Testis (tissue), 3 donors: ENCODE results near the gene PPCS. TPM values are rescaled to one million over a fixed set of nuclear protein-coding genes. Genes with fewer than 3 reads are reported as not detected.

ENCODE experiments used
- DNase-seq: peaks from one replicate; pipeline ENCODE4 v3.0.0-alpha.2; 2019
- H3K27ac ChIP-seq, 2 donors: fragments of 200-600 bp; sonication (generic); one replicate each; pipeline ENCODE4 v1.5.1; 2019
- H3K27me3 ChIP-seq: fragments of 200-600 bp; sonication (generic); one replicate; pipeline ENCODE4 v1.5.1; 2019
- H3K36me3 ChIP-seq: fragments of 200-600 bp; sonication (generic); one replicate; pipeline ENCODE4 v1.5.1; 2017; ENCODE audit warnings: low read depth; ENCODE audit errors: missing control alignments
- H3K4me1 ChIP-seq: fragments of 200-600 bp; sonication (generic); one replicate; pipeline ENCODE4 v1.5.1; 2019
- H3K4me3 ChIP-seq, 2 donors: fragments of 200-600 bp; sonication (generic); one replicate each; pipeline ENCODE4 v1.5.1; 2017 to 2019
- H3K9me3 ChIP-seq: fragments of 200-600 bp; sonication (generic); one replicate; pipeline ENCODE4 v1.5.1; 2017
- POLR2A ChIP-seq: fragments of 450-650 bp; IDR thresholded peaks from one replicate; pipeline ENCODE4 v1.6.1; 2017; ENCODE audit warnings: antibody characterized with exemption, mild to moderate bottlenecking, moderate library complexity
- WGBS, 2 donors: methylation state at CpG; one replicate each; pipeline ENCODE4 v1.1.5; 2018; 5-methylcytosine and 5-hydroxymethylcytosine counted together
- intact Hi-C: fragments of 100-400 bp; cut with DNase I; formaldehyde crosslinking; loops from one replicate; pipeline ENCODE4 v1.15.1; 2023; ENCODE audit warnings: low total_unique reads
- polyA plus RNA-seq: library from polyadenylated mRNA; stranded (reverse); fragments of 350-450 nt; fragmentation: Illumina TruSeq; extraction: RNeasy Lipid Tissue Mini Kit (QIAGEN cat#74804); gene quantifications from one replicate; pipeline ENCODE4 v1.2.3, GENCODE V29; 2014; ENCODE audit warnings: low read depth, low replicate concordance; ENCODE audit not compliant: insufficient read depth
- total RNA-seq, 2 donors: library from RNA; depleted of rRNA; stranded (reverse); fragments of >200 nt; gene quantifications; one replicate each; pipeline ENCODE4 v1.2.3, GENCODE V29; 2016
- TF ChIP-seq, protein P1 (sequence below), 3 experiments: fragments of 450-650 bp in 2 of 3; fragments of 200-600 bp in 1 of 3; sonication (generic) in 1 of 3; IDR thresholded peaks; one replicate each; pipeline ENCODE4 v1.5.1; 2016 to 2019; ENCODE audit warnings: antibody characterized with exemption in 3 of 3, mild to moderate bottlenecking in 2 of 3, moderate library complexity in 1 of 3

Gene PPCS
- total and polyA plus RNA-seq, 3 donors from 2014 or later = 44.9 to 72.9 (median 56.7) TPM

DNA sequence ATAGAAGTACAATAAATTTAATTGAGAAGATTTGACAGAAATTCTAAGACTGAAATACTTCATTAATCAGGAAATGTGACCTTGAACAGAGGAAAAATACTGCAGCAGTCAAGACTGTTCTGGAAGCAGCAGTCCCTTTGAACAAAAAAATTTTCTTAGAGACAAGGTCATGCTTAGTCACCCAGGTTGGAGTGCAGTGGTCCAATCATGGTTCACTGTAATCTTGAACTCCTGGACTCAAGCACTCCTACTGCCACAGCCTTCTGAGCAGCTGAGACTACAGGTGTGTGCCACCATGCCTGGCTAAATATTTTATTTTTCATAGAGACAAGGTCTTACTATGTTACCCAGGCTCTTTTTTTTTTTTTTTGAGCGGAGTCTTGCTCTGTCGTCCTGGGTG lies 4.9 kb downstream of the PPCS start:
- Histone ChIP-seq H3K36me3 (no peaks in the 10 kb centered on the region), H3K27me3 (no peaks in the 10 kb centered on the region), H3K27ac (no peak overlapping the region), H3K4me1 (peaks cover 8% of the 10 kb centered on the region), H3K9me3 (no peaks in the 10 kb centered on the region), H3K4me3 (no peak overlapping the region)
- 75 to 86% methylated on average over 2 of the region's 2 CpGs for WGBS, 2 donors
- intact Hi-C loops = no loop called here
- TF ChIP-seq POLR2A = no peak
- TF ChIP-seq, protein P1, sequence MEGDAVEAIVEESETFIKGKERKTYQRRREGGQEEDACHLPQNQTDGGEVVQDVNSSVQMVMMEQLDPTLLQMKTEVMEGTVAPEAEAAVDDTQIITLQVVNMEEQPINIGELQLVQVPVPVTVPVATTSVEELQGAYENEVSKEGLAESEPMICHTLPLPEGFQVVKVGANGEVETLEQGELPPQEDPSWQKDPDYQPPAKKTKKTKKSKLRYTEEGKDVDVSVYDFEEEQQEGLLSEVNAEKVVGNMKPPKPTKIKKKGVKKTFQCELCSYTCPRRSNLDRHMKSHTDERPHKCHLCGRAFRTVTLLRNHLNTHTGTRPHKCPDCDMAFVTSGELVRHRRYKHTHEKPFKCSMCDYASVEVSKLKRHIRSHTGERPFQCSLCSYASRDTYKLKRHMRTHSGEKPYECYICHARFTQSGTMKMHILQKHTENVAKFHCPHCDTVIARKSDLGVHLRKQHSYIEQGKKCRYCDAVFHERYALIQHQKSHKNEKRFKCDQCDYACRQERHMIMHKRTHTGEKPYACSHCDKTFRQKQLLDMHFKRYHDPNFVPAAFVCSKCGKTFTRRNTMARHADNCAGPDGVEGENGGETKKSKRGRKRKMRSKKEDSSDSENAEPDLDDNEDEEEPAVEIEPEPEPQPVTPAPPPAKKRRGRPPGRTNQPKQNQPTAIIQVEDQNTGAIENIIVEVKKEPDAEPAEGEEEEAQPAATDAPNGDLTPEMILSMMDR (IDR thresholded peaks at IDR 0.05) = no peak
- no peak for DNase-seq

DNA sequence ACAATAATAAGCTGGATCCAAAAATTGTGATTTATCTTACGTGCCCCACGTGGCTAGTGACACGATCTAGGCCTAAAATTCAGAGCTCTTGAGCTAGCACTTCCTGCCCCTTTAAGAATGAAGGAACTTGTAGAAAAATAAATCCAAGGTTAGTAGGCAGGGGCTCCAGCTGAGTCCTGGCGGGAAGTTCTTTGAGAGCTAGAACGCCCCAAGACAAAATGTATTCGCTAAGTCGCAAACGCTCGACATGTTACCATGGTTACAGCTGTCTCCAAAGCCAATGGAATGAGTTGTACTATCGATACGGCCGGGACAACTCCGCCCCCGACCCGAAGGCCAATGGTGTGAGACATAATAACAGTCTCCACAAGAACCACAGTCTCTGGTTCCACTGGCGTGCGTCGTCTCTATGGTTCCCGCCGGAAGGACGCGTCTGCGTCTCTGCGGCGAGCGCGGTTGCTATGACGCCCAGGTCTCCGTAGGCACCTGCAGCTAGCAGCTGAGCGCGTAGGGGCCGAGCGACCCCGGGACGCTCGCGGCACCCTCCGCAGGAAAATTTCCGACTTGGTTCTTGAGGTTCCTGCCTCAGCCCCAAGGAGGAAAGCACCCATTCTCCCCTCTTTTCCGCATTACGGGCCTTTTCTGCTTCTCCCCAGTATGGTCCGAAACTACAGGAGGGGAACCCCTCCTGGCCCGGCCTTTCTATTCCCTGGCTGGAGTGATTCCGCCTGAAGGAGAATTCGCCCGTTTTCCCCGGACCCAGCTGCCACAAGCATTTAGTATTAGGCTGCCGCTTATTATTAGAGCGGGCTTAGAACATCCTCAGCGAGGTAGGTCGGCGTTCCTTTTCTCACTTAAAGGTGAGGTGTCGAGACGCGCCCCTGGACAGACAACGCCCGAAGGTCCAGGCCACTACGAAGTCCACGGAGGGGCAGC lies 6.8 kb downstream of the PPCS start, which contains the start of gene CCDC30:
Gene CCDC30, plus strand, starts transcription at position 459 of the 936 bp plus-strand sequence. CDS start 17,266 bp downstream, outside the sequence.
- Histone ChIP-seq H3K9me3 (no peaks in the 10 kb centered on the region), H3K27ac (peak within 1 kb of the TSS in 1 of 2 donors; percentile 16), H3K4me1 (peaks cover 4% of the 10 kb centered on the region), H3K27me3 (no peaks in the 10 kb centered on the region), H3K4me3 (peak within 1 kb of the TSS; percentile 69 to 72), H3K36me3 (no peaks in the 10 kb centered on the region)
- 0 to 1% methylated on average over 51 to 57 of the region's 59 CpGs for WGBS, 2 donors
- intact Hi-C loops = no loop called here
- TF ChIP-seq POLR2A = no peak
- TF ChIP-seq, protein P1 (IDR thresholded peaks at IDR 0.05) = no peak
- peak; percentile 99 for DNase-seq

DNA sequence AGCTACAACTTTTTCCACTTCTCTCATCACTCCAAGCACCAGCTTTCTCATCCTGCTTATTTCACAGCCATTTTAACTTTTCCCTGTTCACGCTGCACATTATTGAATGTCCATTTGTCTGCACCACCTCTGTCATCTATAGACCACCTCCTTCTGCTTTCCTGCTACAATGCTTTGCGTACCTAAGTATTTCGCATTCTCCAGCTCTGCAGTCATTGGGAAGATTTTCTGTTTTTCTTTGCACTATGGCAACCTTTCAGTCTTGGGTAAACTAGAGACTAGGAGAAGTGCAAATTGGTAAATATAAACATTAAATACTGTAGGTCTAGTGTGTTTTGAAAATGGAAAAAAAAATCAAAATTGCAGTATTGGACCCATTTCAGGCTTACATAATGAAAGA lies 7.6 kb downstream of the PPCS start:
- peak overlapping the region; percentile 69 to 72 for H3K4me3 ChIP-seq
- H3K27ac ChIP-seq = peak overlapping the region in 1 of 2 donors; percentile 16
- DNase-seq = no peak
- 53 to 64% methylated on average over 3 of the region's 3 CpGs for WGBS, 2 donors
- TF ChIP-seq, protein P1 (IDR thresholded peaks at IDR 0.05) = no peak
- peaks cover 4% of the 10 kb centered on the region for H3K4me1 ChIP-seq
- H3K36me3 ChIP-seq = no peaks in the 10 kb centered on the region
- H3K9me3 ChIP-seq = no peaks in the 10 kb centered on the region
- intact Hi-C loops = no loop called here
- H3K27me3 ChIP-seq = no peaks in the 10 kb centered on the region

DNA sequence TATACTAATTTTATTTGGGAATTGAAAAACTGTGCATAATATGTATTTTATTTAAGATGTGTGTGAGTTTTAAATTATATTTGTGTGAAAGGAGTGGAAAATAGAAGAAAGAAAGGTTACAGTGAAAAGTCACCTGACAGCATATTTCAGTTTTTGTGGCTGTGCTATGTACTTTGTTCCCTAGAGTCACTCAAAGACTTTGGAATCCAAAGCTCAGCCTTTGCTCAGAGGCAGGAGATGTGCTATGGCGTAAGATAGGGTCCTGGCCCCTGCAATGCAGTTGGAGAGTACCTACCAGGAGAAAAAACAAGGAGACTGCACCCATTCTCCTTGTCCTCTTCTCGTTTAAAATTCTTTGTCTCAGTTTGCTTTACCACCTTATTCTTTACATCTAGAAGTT lies 9.7 kb downstream of the PPCS start:
- TF ChIP-seq, protein P1 (IDR thresholded peaks at IDR 0.05) = no peak
- TF ChIP-seq POLR2A = no peak
- Histone ChIP-seq H3K36me3 (no peaks in the 10 kb centered on the region), H3K9me3 (no peaks in the 10 kb centered on the region), H3K4me1 (peaks cover 4% of the 10 kb centered on the region), H3K27ac (no peak overlapping the region), H3K4me3 (no peak overlapping the region), H3K27me3 (no peaks in the 10 kb centered on the region)
- intact Hi-C loops = no loop called here
- DNase-seq = no peak
- 66 to 83% methylated on average over 2 of the region's 2 CpGs for WGBS, 2 donors
